Upper lobe of left lung (tissue), 6 donors: Measurements from ENCODE around the gene KBTBD13. TPM values are rescaled to one million over a fixed set of nuclear protein-coding genes. Genes with fewer than 3 reads are reported as not detected.
"Not testable (repeated sequence)": the region's sequence is repeated elsewhere in the genome, so short reads cannot be mapped to it uniquely, and the experiment has no call there.

Experiments used
- ATAC-seq, 2 donors: fragments of 200-7000 bp; cut with Tn5 transposase; one replicate each; pipeline ENCODE4 v1.9.1; 2022; ENCODE audit warnings: mild to moderate bottlenecking in 2 of 2, moderate library complexity in 2 of 2; ENCODE audit not compliant: low FRiP score in 2 of 2
- DNase-seq, 2 donors: peaks; one replicate each; pipeline ENCODE4 v3.0.0-alpha.2; 2019 to 2020
- H3K27ac ChIP-seq, 4 donors: fragments of 200-600 bp; sonication (generic); one replicate each; pipeline ENCODE4 v1.5.1; 2016 to 2019
- H3K27me3 ChIP-seq, 4 donors: fragments of 200-600 bp; sonication (generic); one replicate each; pipeline ENCODE4 v1.5.1; 2017 to 2019
- H3K36me3 ChIP-seq, 4 donors: fragments of 200-600 bp; sonication (generic); one replicate each; pipeline ENCODE4 v1.5.1; 2016 to 2019
- H3K4me1 ChIP-seq, 4 donors: fragments of 200-600 bp; sonication (generic); one replicate each; pipeline ENCODE4 v1.5.1; 2018 to 2019
- H3K4me3 ChIP-seq, 4 donors: fragments of 200-600 bp; sonication (generic); one replicate each; pipeline ENCODE4 v1.5.1; 2017 to 2019; ENCODE audit warnings: mild to moderate bottlenecking in 2 of 4, moderate library complexity in 1 of 4
- H3K9me3 ChIP-seq, 4 donors: fragments of 200-600 bp; sonication (generic); one replicate each; pipeline ENCODE4 v1.5.1; 2018 to 2019
- CTCF ChIP-seq, 6 experiments: fragments of 450-650 bp in 4 of 6; fragments of 200-600 bp in 2 of 6; sonication (generic) in 2 of 6; IDR thresholded peaks; one replicate each; pipeline ENCODE4 v1.5.1; 2016 to 2019; ENCODE audit warnings: antibody characterized with exemption in 6 of 6
- EP300 ChIP-seq, 4 donors: sonication (generic); formaldehyde crosslinking; IDR thresholded peaks; one replicate each; pipeline ENCODE4 v1.5.1; 2017; ENCODE audit warnings: antibody characterized with exemption in 4 of 4, control low read depth in 2 of 4
- POLR2A ChIP-seq, 4 donors: fragments of 450-650 bp; IDR thresholded peaks; one replicate each; pipeline ENCODE4 v1.5.1; 2016 to 2017; ENCODE audit warnings: antibody characterized with exemption in 4 of 4, mild to moderate bottlenecking in 2 of 4
- POLR2AphosphoS5 ChIP-seq, 2 donors: sonication (generic); formaldehyde crosslinking; IDR thresholded peaks; one replicate each; pipeline ENCODE4 v1.5.1; 2017; ENCODE audit warnings: antibody characterized with exemption in 2 of 2
- WGBS, 2 donors: methylation state at CpG; one replicate each; pipeline ENCODE4 v1.1.5; 2017 to 2018; 5-methylcytosine and 5-hydroxymethylcytosine counted together
- total RNA-seq, 6 donors: library from RNA; depleted of rRNA in 4 of 6; stranded (reverse); fragments of >200 nt in 4 of 6; gene quantifications; one replicate each; pipeline versions ENCODE4 v1.1.0 to v1.2.1, GENCODE V29; 2016 to 2021
- donor health status: DM: no; HTN: no; CAD: no; lungs with moderate emphysema.
- donor health status: DM: no; HTN: yes; CAD: no; lungs with severe emphysema.

Gene KBTBD13
- total RNA-seq, 6 donors from 2014 or later = not detected

GRCh38 chr15:65041787-65042186, 34.8 kb upstream of the KBTBD13 start:
- no peaks in the 10 kb centered on the region for H3K27me3 ChIP-seq
- 93 to 94% methylated on average over 2 of the region's 2 CpGs for WGBS, 2 donors
- no peak overlapping the region for H3K27ac ChIP-seq
- no peak overlapping the region for H3K4me3 ChIP-seq
- H3K4me1 ChIP-seq = peaks cover 0 to 28% (median 20%) of the 10 kb centered on the region in 4 donors
- H3K36me3 ChIP-seq = no peaks in the 10 kb centered on the region
- DNase-seq (no peak), ATAC-seq (no peak)
- TF ChIP-seq EP300 (IDR thresholded peaks at IDR 0.05) (no peak), CTCF (IDR thresholded peaks at IDR 0.05) (no peak)
- no peaks in the 10 kb centered on the region for H3K9me3 ChIP-seq

- Histone ChIP-seq H3K9me3 (no peaks in the 10 kb centered on the region), H3K27me3 (no peaks in the 10 kb centered on the region), H3K4me1 (peaks cover 0 to 28% (median 20%) of the 10 kb centered on the region in 4 donors), H3K36me3 (no peaks in the 10 kb centered on the region), H3K27ac (peak overlapping the region in 1 of 4 donors; percentile 57), H3K4me3 (no peak overlapping the region)
- DNase-seq (no peak), ATAC-seq (no peak)
- TF ChIP-seq EP300 (IDR thresholded peaks at IDR 0.05) = no peak
- no peak for TF ChIP-seq POLR2A (IDR thresholded peaks at IDR 0.05)
- TF ChIP-seq CTCF (IDR thresholded peaks at IDR 0.05) = no peak
- TF ChIP-seq POLR2AphosphoS5 (IDR thresholded peaks at IDR 0.05) = no peak
- whole genome bisulfite sequencing, 2 donors = 51 to 60% methylated on average over 4 of the region's 4 CpGs
Measured at GRCh38 chr15:65042776-65043327, 33.7 kb upstream of the KBTBD13 start.

GRCh38 chr15:65044218-65044617, 32.3 kb upstream of the KBTBD13 start:
- Histone ChIP-seq H3K27ac (peak overlapping the region; percentile 21 to 69 (median 52)), H3K4me1 (peaks cover 0 to 36% (median 21%) of the 10 kb centered on the region in 4 donors)
- H3K4me3 ChIP-seq, H3K9me3 ChIP-seq, H3K27me3 ChIP-seq, H3K36me3 ChIP-seq: not testable (repeated sequence)
- ATAC-seq (peak; percentile 70 to 73), DNase-seq (peak in 1 of 2 donors; percentile 78)
- 50 to 83% methylated on average over 5 of the region's 5 CpGs for WGBS, 2 donors

DNA sequence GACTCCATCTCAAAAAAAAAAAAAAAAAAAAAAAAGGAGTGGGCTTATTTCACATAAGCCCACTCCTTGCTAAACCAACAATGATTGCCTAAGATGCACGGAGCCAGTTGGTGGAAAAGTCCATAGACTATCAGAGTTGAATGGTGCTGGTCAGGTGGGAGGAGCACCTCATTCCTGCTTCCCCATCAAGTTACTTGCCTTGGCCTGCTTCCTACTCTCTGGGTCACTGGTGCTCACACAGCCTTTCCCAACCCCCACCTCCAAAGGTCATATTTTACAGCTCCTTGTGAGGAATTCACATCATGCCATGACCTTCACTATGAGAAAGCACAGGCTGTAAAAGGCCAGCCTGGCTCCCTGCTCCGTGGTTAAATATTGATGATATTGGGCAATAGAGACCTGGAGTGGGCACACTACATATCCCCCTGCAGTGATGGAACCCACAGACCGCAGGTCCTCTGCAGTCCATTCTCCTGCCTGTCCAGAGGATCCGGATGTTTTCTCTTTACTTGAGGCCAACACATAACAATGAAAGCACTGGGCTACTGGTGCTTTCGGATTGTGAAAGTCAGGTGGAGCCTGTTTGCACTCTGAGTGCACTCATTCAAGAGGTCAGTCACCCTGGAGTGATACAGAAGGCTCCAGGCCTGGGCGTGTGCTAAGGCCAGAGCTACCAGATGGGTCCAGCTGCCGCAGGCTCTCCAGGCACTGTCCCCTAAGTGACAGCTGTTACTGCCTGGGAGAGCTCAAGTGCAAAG, 31.6 kb upstream of the KBTBD13 start, which contains the start of gene SLC51B:
TSS of gene SLC51B (plus strand) at position 664 of the 758 bp plus-strand sequence. CDS start 4,618 bp downstream, outside the sequence.
- Histone ChIP-seq H3K9me3 (no peaks in the 10 kb centered on the region), H3K27ac (peak within 1 kb of the TSS; percentile 21 to 69 (median 52)), H3K4me1 (peaks cover 6 to 43% (median 28%) of the 10 kb centered on the region in 4 donors), H3K4me3 (no peak within 1 kb of the TSS), H3K27me3 (no peaks in the 10 kb centered on the region), H3K36me3 (no peaks in the 10 kb centered on the region)
- DNase-seq (peak in 1 of 2 donors; percentile 89), ATAC-seq (peak; percentile 57 to 91)
- peak in 1 of 4 donors; percentile 68 for TF ChIP-seq EP300 (IDR thresholded peaks at IDR 0.05)
- peak; percentile 81 to 91 for TF ChIP-seq POLR2AphosphoS5 (IDR thresholded peaks at IDR 0.05)
- TF ChIP-seq CTCF (IDR thresholded peaks at IDR 0.05) = no peak
- 46 to 73% methylated on average over 5 to 7 of the region's 7 CpGs for WGBS, 2 donors

- ATAC-seq (no peak), DNase-seq (no peak)
- WGBS, 2 donors = 58 to 79% methylated on average over 2 of the region's 2 CpGs
- Histone ChIP-seq H3K27ac (no peak overlapping the region), H3K4me3 (no peak overlapping the region), H3K36me3 (no peaks in the 10 kb centered on the region), H3K9me3 (no peaks in the 10 kb centered on the region), H3K4me1 (peaks cover 8 to 41% (median 30%) of the 10 kb centered on the region in 4 donors), H3K27me3 (no peaks in the 10 kb centered on the region)
- TF ChIP-seq POLR2AphosphoS5 (IDR thresholded peaks at IDR 0.05) (no peak), EP300 (IDR thresholded peaks at IDR 0.05) (no peak), CTCF (IDR thresholded peaks at IDR 0.05) (no peak), POLR2A (IDR thresholded peaks at IDR 0.05) (no peak)
Measured at GRCh38 chr15:65048241-65048640, 28.3 kb upstream of the KBTBD13 start.
